ENCODE results near the gene SLC17A6. TPM values are rescaled to one million over a fixed set of nuclear protein-coding genes. Genes with fewer than 3 reads are reported as not detected.

The SLC17A6 gene
- total RNA-seq, 4 donors from 2014 or later: not detected

DNA sequence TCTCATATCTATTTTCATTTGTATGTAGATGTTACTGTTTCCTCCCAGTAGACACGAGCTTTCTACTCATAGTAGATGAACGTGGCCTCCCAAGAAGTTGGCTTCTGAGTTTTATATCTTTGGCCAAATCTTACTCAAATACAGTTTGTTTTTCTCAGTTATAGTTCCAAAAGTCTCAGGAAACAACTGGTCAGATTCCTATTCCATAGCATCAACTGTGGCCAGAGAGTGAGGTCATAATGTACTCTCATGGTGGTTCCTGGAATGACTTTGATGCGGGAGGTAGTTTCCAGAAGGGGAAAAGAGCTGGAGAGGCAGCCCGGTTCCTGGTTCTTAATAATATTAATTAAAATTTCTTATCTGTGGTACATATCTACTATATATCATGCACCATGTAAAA is 77.3 kb downstream of the SLC17A6 start:
- peak; percentile 26 for ATAC-seq
- Histone ChIP-seq H3K27me3 (no peaks in the 10 kb centered on the region), H3K36me3 (no peaks in the 10 kb centered on the region), H3K27ac (no peak overlapping the region), H3K9me3 (no peaks in the 10 kb centered on the region), H3K4me1 (no peaks in the 10 kb centered on the region), H3K4me3 (no peak overlapping the region)
- 62 to 74% methylated on average over 4 of the region's 4 CpGs for WGBS, 2 donors (ENCODE audit: low coverage in 1 of 2)
- TF ChIP-seq, protein P1, sequence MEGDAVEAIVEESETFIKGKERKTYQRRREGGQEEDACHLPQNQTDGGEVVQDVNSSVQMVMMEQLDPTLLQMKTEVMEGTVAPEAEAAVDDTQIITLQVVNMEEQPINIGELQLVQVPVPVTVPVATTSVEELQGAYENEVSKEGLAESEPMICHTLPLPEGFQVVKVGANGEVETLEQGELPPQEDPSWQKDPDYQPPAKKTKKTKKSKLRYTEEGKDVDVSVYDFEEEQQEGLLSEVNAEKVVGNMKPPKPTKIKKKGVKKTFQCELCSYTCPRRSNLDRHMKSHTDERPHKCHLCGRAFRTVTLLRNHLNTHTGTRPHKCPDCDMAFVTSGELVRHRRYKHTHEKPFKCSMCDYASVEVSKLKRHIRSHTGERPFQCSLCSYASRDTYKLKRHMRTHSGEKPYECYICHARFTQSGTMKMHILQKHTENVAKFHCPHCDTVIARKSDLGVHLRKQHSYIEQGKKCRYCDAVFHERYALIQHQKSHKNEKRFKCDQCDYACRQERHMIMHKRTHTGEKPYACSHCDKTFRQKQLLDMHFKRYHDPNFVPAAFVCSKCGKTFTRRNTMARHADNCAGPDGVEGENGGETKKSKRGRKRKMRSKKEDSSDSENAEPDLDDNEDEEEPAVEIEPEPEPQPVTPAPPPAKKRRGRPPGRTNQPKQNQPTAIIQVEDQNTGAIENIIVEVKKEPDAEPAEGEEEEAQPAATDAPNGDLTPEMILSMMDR (IDR thresholded peaks at IDR 0.05): no peak
- no peak for TF ChIP-seq POLR2AphosphoS5 (IDR thresholded peaks at IDR 0.05)
- no peak for TF ChIP-seq EP300 (IDR thresholded peaks at IDR 0.05)
- TF ChIP-seq POLR2A (IDR thresholded peaks at IDR 0.05): no peak

- H3K4me1 ChIP-seq: no peaks in the 10 kb centered on the region
- H3K27ac ChIP-seq: no peak overlapping the region
- 39 to 54% methylated on average over 4 of the region's 4 CpGs for WGBS, 2 donors (ENCODE audit: low coverage in 1 of 2)
- H3K9me3 ChIP-seq: no peaks in the 10 kb centered on the region
- H3K36me3 ChIP-seq: no peaks in the 10 kb centered on the region
- no peak for TF ChIP-seq POLR2AphosphoS5 (IDR thresholded peaks at IDR 0.05)
- TF ChIP-seq, protein P1 (IDR thresholded peaks at IDR 0.05): no peak
- TF ChIP-seq POLR2A (IDR thresholded peaks at IDR 0.05): no peak
- TF ChIP-seq EP300 (IDR thresholded peaks at IDR 0.05): no peak
- peak; percentile 37 for ATAC-seq
- H3K4me3 ChIP-seq: no peak overlapping the region
- no peaks in the 10 kb centered on the region for H3K27me3 ChIP-seq
Observed at GRCh38 chr11:22416462-22416861, 78.3 kb downstream of the SLC17A6 start.

GRCh38 chr11:22426915-22427314 is 88.7 kb downstream of the SLC17A6 start:
- no peak overlapping the region for H3K27ac ChIP-seq
- H3K27me3 ChIP-seq: no peaks in the 10 kb centered on the region
- TF ChIP-seq, protein P1 (IDR thresholded peaks at IDR 0.05): no peak
- no peak for TF ChIP-seq EP300 (IDR thresholded peaks at IDR 0.05)
- TF ChIP-seq POLR2A (IDR thresholded peaks at IDR 0.05): no peak
- no peak for TF ChIP-seq POLR2AphosphoS5 (IDR thresholded peaks at IDR 0.05)
- no peaks in the 10 kb centered on the region for H3K4me1 ChIP-seq
- no peaks in the 10 kb centered on the region for H3K36me3 ChIP-seq
- H3K9me3 ChIP-seq: peaks cover 0 to 5% (median 0%) of the 10 kb centered on the region in 3 donors
- no peak for ATAC-seq
- H3K4me3 ChIP-seq: no peak overlapping the region
- WGBS, 2 donors (ENCODE audit: low coverage in 1 of 2): 56 to 100% methylated on average over 1 of the region's 1 CpG

Other genes starting within 250 kb of the SLC17A6 start
- 10 to 100 TPM; 21.5 to 33.2 (median 27.5) TPM for gene ANO5, start 145.3 kb upstream of the SLC17A6 start, total RNA-seq